Measurements from ENCODE around the gene TULP4.

GRCh38 chr6:158399040-158399700, 86.9 kb downstream of the TULP4 start:
- TF ChIP-seq NFIC (IDR thresholded peaks at IDR 0.05) (no peak), YY1 (IDR thresholded peaks at IDR 0.05; ENCODE audit: low read depth) (no peak), CREB1 (IDR thresholded peaks at IDR 0.05; ENCODE audit: low read depth) (no peak), MAX (IDR thresholded peaks at IDR 0.05) (no peak), TAF1 (IDR thresholded peaks at IDR 0.05; ENCODE audit: low read depth) (no peak), ZBTB7A (IDR thresholded peaks at IDR 0.05; ENCODE audit: low read depth) (no peak), EP300 (IDR thresholded peaks at IDR 0.05; ENCODE audit: borderline replicate concordance) (no peak), EGR1 (IDR thresholded peaks at IDR 0.05) (no peak), RAD21 (IDR thresholded peaks at IDR 0.05; ENCODE audit: low read depth) (no peak), FOXM1 (IDR thresholded peaks at IDR 0.05; ENCODE audit: borderline replicate concordance, low read depth) (no peak), CEBPB (IDR thresholded peaks at IDR 0.05) (no peak), REST (IDR thresholded peaks at IDR 0.05; ENCODE audit: low read depth) (no peak), USF1 (IDR thresholded peaks at IDR 0.05) (no peak)
